Endometrial microvascular endothelial cells (primary cell): Measurements from ENCODE around the gene CSTF3. TPM values are rescaled to one million over a fixed set of nuclear protein-coding genes. Genes with fewer than 3 reads are reported as not detected.

Experiments
- in situ Hi-C: cut with HindIII; loops from 2 replicates; pipeline ENCODE4 v1.10.0; 2017; ENCODE audit warnings: low sequenced_read_pairs, low pct_unique_long_range_greater_than_20kb; ENCODE audit errors: inconsistent ontology term
- total RNA-seq: library from RNA; depleted of rRNA; stranded (reverse); fragments of >200 nt; gene quantifications from one replicate; pipeline ENCODE4 v1.2.3, GENCODE V29; 2015; ENCODE audit errors: inconsistent ontology term

The CSTF3 gene
- total RNA-seq, 1 donor from 2014 or later: 28.4 TPM

GRCh38 chr11:33109294-33109895 is 51.9 kb downstream of the CSTF3 start:
- in situ Hi-C loops: no loop called here

- in situ Hi-C loops: no loop called here
Observed at GRCh38 chr11:33103836-33104235, 57.4 kb downstream of the CSTF3 start.

GRCh38 chr11:33094157-33094556 is 67.1 kb downstream of the CSTF3 start:
- in situ Hi-C loops: no loop called here

GRCh38 chr11:33089776-33090175 is 71.5 kb downstream of the CSTF3 start:
- in situ Hi-C loops: no loop called here

GRCh38 chr11:33086017-33086416 is 75.3 kb downstream of the CSTF3 start:
- in situ Hi-C loops: no loop called here

- in situ Hi-C loops: no loop called here
Observed at GRCh38 chr11:33083918-33084317, 77.4 kb downstream of the CSTF3 start.

- in situ Hi-C loops: no loop called here
Observed at GRCh38 chr11:33072465-33072864, 88.8 kb downstream of the CSTF3 start.

- in situ Hi-C loops: no loop called here
Observed at GRCh38 chr11:33068611-33069340, 92.5 kb downstream of the CSTF3 start.

- in situ Hi-C loops: no loop called here
Observed at GRCh38 chr11:33067294-33067693, 94.0 kb downstream of the CSTF3 start.

- in situ Hi-C loops: no loop called here
Observed at GRCh38 chr11:33065445-33066178, 95.7 kb downstream of the CSTF3 start.

- in situ Hi-C loops: no loop called here
Observed at GRCh38 chr11:33064866-33065265, 96.4 kb downstream of the CSTF3 start.

GRCh38 chr11:33064033-33064825 is 97.1 kb downstream of the CSTF3 start:
- in situ Hi-C loops: no loop called here

GRCh38 chr11:33063326-33063881 is 97.9 kb downstream of the CSTF3 start:
- in situ Hi-C loops: no loop called here

GRCh38 chr11:33062137-33062536 is 99.1 kb downstream of the CSTF3 start:
- in situ Hi-C loops: no loop called here

- in situ Hi-C loops: no loop called here
Observed at GRCh38 chr11:33060271-33060670, 101.0 kb downstream of the CSTF3 start.

- in situ Hi-C loops: no loop called here
Observed at GRCh38 chr11:33059331-33060007, 101.8 kb downstream of the CSTF3 start.

GRCh38 chr11:33057284-33057683 is 104.0 kb downstream of the CSTF3 start:
- in situ Hi-C loops: no loop called here

GRCh38 chr11:33055375-33055774 is 105.9 kb downstream of the CSTF3 start:
- in situ Hi-C loops: no loop called here
